ENCODE results near the gene PARP6.

Gene PARP6

GRCh38 chr15:72205896-72206676 lies 66.3 kb downstream of the PARP6 start:
- Histone ChIP-seq H3K36me3 (ENCODE audit: insufficient read depth, low read length) (peaks cover 74% of the 10 kb centered on the region), H3K4me1 (ENCODE audit: insufficient read depth, low read length) (no peaks in the 10 kb centered on the region), H3K9me3 (ENCODE audit: control insufficient read depth, insufficient read depth, low read length) (no peaks in the 10 kb centered on the region), H3K9ac (ENCODE audit: low read depth, low read length) (no peak overlapping the region)

GRCh38 chr15:72205273-72205672 lies 67.1 kb downstream of the PARP6 start:
- Histone ChIP-seq H3K36me3 (ENCODE audit: insufficient read depth, low read length) (peaks cover 68% of the 10 kb centered on the region), H3K9ac (ENCODE audit: low read depth, low read length) (no peak overlapping the region), H3K9me3 (ENCODE audit: control insufficient read depth, insufficient read depth, low read length) (no peaks in the 10 kb centered on the region), H3K4me1 (ENCODE audit: insufficient read depth, low read length) (no peaks in the 10 kb centered on the region)

DNA sequence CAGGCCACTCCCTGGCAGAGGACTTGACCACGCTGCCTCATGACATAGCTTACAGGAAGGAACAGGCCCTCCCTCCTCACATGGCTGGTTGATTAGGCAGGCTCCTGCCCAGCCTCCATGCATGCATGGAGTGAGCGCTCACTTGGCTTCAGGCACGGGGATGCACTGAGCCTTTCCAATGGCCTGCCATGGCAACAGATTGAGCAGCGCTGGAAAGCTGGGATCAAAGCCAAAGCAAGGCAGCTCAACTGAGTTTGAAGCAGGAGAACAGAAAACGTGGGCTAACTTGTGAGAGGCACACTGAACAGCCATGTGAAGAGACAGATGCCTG lies 68.9 kb downstream of the PARP6 start:
- Histone ChIP-seq H3K9me3 (ENCODE audit: control insufficient read depth, insufficient read depth, low read length) (no peaks in the 10 kb centered on the region), H3K9ac (ENCODE audit: low read depth, low read length) (no peak overlapping the region), H3K4me1 (ENCODE audit: insufficient read depth, low read length) (no peaks in the 10 kb centered on the region), H3K36me3 (ENCODE audit: insufficient read depth, low read length) (peaks cover 57% of the 10 kb centered on the region)

DNA sequence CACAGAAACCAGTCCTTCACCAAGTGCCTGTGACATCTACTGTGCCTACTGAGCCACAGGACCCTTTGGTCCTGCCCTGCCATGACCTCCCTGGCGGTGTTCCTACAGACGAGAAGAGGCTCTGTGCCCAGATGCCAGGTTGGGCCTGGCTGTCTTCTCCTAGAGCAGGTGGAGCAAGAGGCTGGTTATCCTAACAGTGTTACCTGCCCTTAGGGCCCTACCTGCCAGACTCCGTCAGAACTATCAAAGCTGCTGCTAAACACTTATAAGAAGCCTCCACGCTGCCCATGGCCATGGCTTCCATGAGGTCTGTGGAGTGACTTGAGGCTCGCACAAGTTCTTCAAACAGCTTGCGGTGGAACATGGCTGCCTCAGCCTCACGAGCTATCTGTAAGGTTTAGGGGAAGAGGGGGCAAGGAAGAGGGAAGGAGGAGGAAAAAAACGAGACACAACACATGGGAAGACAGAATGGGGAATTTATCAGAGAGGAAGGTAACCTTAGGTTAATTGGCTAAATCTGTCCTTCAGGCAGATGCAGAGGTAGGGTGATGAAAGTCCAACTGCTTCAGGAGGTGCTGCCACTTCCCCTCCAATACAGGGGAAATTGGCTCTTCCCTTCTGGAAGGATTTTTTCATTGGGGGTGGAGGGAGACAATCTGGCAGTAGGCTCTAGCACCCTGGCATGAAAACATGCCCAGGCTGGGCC lies 69.4 kb downstream of the PARP6 start:
- Histone ChIP-seq H3K36me3 (ENCODE audit: insufficient read depth, low read length) (peaks cover 53% of the 10 kb centered on the region), H3K4me1 (ENCODE audit: insufficient read depth, low read length) (no peaks in the 10 kb centered on the region), H3K9me3 (ENCODE audit: control insufficient read depth, insufficient read depth, low read length) (no peaks in the 10 kb centered on the region), H3K9ac (ENCODE audit: low read depth, low read length) (no peak overlapping the region)

GRCh38 chr15:72202302-72202701 lies 70.1 kb downstream of the PARP6 start:
- no peaks in the 10 kb centered on the region for H3K9me3 ChIP-seq (ENCODE audit: control insufficient read depth, insufficient read depth, low read length)
- no peak overlapping the region for H3K9ac ChIP-seq (ENCODE audit: low read depth, low read length)
- H3K36me3 ChIP-seq (ENCODE audit: insufficient read depth, low read length): peaks cover 46% of the 10 kb centered on the region
- H3K4me1 ChIP-seq (ENCODE audit: insufficient read depth, low read length): no peaks in the 10 kb centered on the region

DNA sequence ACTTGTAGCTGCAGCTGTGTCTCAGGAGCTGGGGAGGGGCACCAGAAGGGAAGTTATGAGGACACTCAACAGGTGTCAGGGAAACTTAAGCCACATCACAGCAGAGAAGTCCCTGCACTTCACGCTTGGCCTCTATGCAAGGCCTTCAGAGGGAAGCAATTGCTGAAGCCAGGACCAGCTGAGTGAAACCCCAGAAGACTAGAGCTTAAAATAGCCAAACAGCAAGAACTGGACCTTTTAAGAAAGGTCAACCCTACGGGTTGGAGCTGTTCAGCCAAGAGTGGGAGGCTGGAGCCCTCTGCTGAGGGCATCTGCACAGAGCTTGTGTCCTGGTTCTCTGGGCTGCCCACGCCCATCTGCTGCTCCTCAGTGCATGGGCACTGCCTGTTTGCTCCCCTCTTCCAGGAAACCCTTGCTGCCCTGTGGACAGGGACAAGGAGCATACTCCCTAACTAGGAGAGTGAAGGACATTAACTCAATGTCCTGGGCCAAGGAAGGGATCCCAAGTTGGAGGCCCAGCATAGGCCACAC lies 70.9 kb downstream of the PARP6 start:
- Histone ChIP-seq H3K9me3 (ENCODE audit: control insufficient read depth, insufficient read depth, low read length) (no peaks in the 10 kb centered on the region), H3K36me3 (ENCODE audit: insufficient read depth, low read length) (peaks cover 38% of the 10 kb centered on the region), H3K9ac (ENCODE audit: low read depth, low read length) (no peak overlapping the region), H3K4me1 (ENCODE audit: insufficient read depth, low read length) (no peaks in the 10 kb centered on the region)

DNA sequence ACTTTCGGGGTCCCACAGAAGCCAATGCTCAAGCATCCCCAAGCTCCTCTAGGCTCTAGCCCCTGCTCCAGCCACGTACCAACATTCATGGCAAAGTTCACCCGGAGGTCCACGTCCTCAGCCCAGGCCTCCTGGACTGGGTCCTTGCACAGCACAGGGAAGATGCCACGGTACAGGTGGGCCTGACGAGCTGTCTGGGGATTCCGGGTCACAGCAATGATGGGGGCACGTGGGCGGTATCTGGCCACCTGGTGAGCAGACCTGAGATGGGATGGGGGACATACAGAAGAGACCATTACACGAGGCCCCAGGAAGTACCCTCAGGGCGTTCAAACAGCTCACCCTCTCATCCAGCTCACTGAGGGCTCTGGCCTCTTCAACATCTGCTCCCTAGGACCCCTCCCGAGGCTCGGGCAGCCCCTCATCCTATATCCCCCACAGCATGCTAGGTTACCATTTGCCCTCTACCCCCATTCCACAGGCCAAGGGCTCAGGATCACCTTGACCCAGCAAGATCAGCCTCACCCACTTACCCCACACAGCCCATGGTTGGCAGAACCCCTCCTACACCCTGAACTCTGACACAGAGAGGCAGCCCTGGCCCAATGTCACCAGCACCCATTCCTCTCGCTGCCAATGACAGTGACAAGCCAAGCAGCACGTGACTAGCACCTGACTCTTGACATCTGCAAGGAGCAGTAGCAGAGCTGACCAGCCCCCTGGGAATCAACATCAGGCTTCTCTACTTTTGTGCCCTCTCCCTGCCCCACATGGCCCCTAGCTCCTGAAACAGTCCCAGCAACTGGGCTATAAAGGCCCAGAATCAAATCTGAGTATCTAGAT lies 71.7 kb downstream of the PARP6 start:
- peaks cover 33% of the 10 kb centered on the region for H3K36me3 ChIP-seq (ENCODE audit: insufficient read depth, low read length)
- no peaks in the 10 kb centered on the region for H3K9me3 ChIP-seq (ENCODE audit: control insufficient read depth, insufficient read depth, low read length)
- H3K4me1 ChIP-seq (ENCODE audit: insufficient read depth, low read length): no peaks in the 10 kb centered on the region
- H3K9ac ChIP-seq (ENCODE audit: low read depth, low read length): no peak overlapping the region

DNA sequence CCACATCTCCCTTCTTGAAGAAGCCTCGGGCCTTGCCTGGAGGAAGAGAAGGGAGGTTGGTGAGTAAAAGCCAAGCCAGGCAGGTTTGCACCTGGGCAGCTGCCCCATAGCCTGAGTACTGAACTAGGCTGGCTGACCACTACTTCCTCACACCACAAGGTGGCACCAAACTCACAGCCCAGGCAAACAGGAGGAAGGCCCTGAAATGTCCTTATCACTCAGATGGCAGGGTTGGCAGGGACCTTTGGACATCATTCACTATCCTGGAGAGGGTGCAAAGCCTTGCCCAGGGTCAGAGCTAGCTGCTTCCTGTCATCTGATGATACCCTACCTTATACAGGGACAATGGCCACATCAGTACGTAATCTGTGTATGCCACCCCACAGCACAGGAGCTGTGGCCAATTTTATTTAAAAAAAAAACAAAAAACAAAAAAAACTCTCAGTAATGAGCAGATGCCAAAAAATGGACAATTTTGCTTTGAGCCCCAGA lies 72.6 kb downstream of the PARP6 start:
- H3K4me1 ChIP-seq (ENCODE audit: insufficient read depth, low read length): no peaks in the 10 kb centered on the region
- no peak overlapping the region for H3K9ac ChIP-seq (ENCODE audit: low read depth, low read length)
- H3K36me3 ChIP-seq (ENCODE audit: insufficient read depth, low read length): peaks cover 26% of the 10 kb centered on the region
- H3K9me3 ChIP-seq (ENCODE audit: control insufficient read depth, insufficient read depth, low read length): no peaks in the 10 kb centered on the region

DNA sequence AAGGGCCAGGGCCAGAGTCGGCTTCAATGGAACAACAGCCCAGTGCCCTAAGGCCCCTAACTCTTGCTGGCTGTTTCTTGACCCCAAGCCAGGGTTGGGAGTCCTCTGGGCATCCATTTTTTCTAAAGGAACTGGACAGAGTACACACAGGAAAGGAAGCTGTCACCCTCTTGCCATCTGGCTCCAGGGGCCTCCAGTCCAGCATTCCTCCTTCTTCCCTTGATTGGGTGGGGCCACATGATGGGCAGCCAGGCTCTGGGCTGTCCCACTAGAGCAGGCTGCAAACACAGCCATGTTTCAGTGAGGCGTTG lies 73.2 kb downstream of the PARP6 start:
- Histone ChIP-seq H3K9me3 (ENCODE audit: control insufficient read depth, insufficient read depth, low read length) (no peaks in the 10 kb centered on the region), H3K36me3 (ENCODE audit: insufficient read depth, low read length) (peaks cover 20% of the 10 kb centered on the region), H3K4me1 (ENCODE audit: insufficient read depth, low read length) (peaks cover under 1% of the 10 kb centered on the region; the same call in 1 of the 2 replicates), H3K9ac (ENCODE audit: low read depth, low read length) (no peak overlapping the region)

GRCh38 chr15:72198356-72199204 lies 73.8 kb downstream of the PARP6 start:
- Histone ChIP-seq H3K36me3 (ENCODE audit: insufficient read depth, low read length) (peaks cover 14% of the 10 kb centered on the region), H3K9ac (ENCODE audit: low read depth, low read length) (peak overlapping the region; percentile 44; the same call in 1 of the 2 replicates), H3K9me3 (ENCODE audit: control insufficient read depth, insufficient read depth, low read length) (no peaks in the 10 kb centered on the region), H3K4me1 (ENCODE audit: insufficient read depth, low read length) (peaks cover 3% of the 10 kb centered on the region; the same call in 1 of the 2 replicates)

DNA sequence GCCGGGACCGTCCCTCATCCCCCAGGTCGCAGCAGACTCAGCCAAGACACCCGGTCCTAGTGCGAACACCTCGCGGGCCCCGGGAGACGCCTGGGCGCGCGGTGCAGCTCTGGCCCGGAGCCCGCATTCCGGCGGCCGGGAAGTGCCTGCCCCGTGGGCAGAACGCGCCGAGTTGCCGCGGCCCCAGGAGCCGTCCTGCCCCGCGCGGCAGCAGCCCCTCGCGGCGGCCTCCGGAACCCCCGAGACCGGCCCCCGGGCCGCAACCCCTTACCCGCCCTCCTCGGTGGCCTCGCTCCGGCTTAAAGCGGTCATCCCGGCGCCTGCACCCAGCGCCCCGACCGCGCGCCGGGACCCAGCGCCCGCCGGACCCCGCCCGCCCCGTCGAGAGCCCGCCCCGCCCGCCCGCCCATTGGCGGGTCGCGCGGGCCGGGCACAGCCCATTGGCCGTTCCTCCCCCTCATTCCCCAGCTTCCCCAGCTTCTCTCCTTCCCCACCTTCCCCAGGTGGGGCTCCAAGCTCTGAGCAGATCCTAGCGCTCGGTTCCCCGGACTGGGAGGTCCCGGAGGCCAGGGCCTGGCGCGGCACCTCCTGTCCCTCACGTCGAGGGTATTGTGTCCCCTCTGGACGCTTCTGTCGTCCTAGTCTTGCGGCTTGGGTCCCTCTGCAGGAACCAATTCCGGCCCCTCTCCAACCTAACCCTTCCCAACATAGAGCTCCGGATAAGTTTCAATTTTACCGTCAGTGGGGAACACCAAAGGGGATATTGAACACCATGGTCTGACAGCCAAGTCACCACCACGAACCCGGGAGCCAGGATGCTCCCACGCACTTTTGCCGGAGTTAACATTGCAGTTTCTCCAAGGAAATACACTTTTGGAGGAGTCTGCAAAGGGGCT lies 74.6 kb downstream of the PARP6 start, which contains the start of gene GRAMD2A:
TSS of gene GRAMD2A (minus strand) at position 328 of the 896 bp plus-strand sequence.
- Histone ChIP-seq H3K36me3 (ENCODE audit: insufficient read depth, low read length) (peaks cover 7% of the 10 kb centered on the region), H3K4me1 (ENCODE audit: insufficient read depth, low read length) (peaks cover 3% of the 10 kb centered on the region; the same call in 1 of the 2 replicates), H3K9ac (ENCODE audit: low read depth, low read length) (peak within 1 kb of the TSS; percentile 71), H3K9me3 (ENCODE audit: control insufficient read depth, insufficient read depth, low read length) (no peaks in the 10 kb centered on the region)

DNA sequence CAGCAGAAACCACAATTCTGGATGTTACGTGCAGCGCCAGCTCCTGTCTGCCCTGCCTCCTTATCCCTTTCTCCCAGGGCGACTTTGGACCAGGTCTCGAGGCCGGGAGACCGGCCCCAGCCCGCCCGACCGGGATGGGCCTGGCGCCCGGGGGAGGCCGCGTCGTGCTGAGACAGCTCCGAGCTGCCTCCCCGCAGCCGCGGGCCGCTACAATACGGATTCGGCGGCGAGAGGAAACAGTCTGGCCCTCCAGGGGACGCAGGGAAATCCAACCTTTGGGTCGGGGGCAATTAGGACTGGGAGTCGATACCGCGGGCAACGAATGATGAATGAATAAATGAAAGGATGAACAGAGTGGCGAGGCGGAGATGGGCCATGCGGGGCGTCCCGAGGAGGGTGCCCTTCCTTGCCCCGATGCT lies 75.3 kb downstream of the PARP6 start:
- H3K9me3 ChIP-seq (ENCODE audit: control insufficient read depth, insufficient read depth, low read length): no peaks in the 10 kb centered on the region
- peaks cover 3% of the 10 kb centered on the region; the same call in 1 of the 2 replicates for H3K4me1 ChIP-seq (ENCODE audit: insufficient read depth, low read length)
- H3K9ac ChIP-seq (ENCODE audit: low read depth, low read length): peak overlapping the region; percentile 71
- peaks cover 4% of the 10 kb centered on the region; the same call in 1 of the 2 replicates for H3K36me3 ChIP-seq (ENCODE audit: insufficient read depth, low read length)

Data from ES-I3 (cell line).